Left colon (tissue), 2 donors: Measurements from ENCODE around the gene CASS4. TPM values are rescaled to one million over a fixed set of nuclear protein-coding genes. Genes with fewer than 3 reads are reported as not detected.

Source experiments
- ATAC-seq: fragments of 200-7000 bp; cut with Tn5 transposase; one replicate; pipeline ENCODE4 v1.9.1; 2020; ENCODE audit warnings: mild to moderate bottlenecking, moderate library complexity
- DNase-seq, 2 donors: peaks; one replicate each; pipeline ENCODE4 v3.0.0-alpha.2; 2020
- intact Hi-C, 2 donors: fragments of 100-400 bp; cut with DNase I in 1 of 2; cut with micrococcal nuclease in 1 of 2; formaldehyde crosslinking; loops; one replicate each; pipeline versions ENCODE4 v1.11.2 to v1.14.0; 2022; cut with DNase I, micrococcal nuclease
- total RNA-seq, 2 donors: library from RNA; stranded (reverse); fragmentation: NEBNext Ultra II Directional; extraction: Animal tissue kit (Norgen Biotek cat#: 25700); gene quantifications; one replicate each; pipeline ENCODE4 v1.2.1, GENCODE V29; 2021
- donor health status: DM: no; HTN: no; CAD: no.
- donor health status: DM: yes; HTN: yes; CAD: no.

CASS4 gene
- total RNA-seq, 2 donors from 2014 or later = 0.46 to 1.3 TPM

- intact Hi-C loops = no loop called here
- no peak for ATAC-seq
- DNase-seq = no peak
Measured at GRCh38 chr20:56420940-56421688, 9.1 kb downstream of the CASS4 start.

GRCh38 chr20:56422076-56422823 is 10.2 kb downstream of the CASS4 start:
- ATAC-seq (no peak), DNase-seq (no peak)
- intact Hi-C loops = no loop called here

- DNase-seq = no peak
- intact Hi-C loops = no loop called here
- no peak for ATAC-seq
Measured at GRCh38 chr20:56422824-56423189, 10.7 kb downstream of the CASS4 start.

GRCh38 chr20:56423211-56423610 is 11.2 kb downstream of the CASS4 start:
- ATAC-seq (no peak), DNase-seq (no peak)
- intact Hi-C loops = no loop called here

GRCh38 chr20:56423886-56424285 is 11.8 kb downstream of the CASS4 start:
- ATAC-seq = no peak

GRCh38 chr20:56424931-56425330 is 12.9 kb downstream of the CASS4 start:
- no peak for ATAC-seq
- intact Hi-C loops = no loop called here
- no peak for DNase-seq

More at GRCh38 chr20:56423886-56424285, 11.8 kb downstream of the CASS4 start:
- no peak for DNase-seq
- intact Hi-C loops = no loop called here

GRCh38 chr20:56426026-56426425 is 14.0 kb downstream of the CASS4 start:
- no peak for DNase-seq
- no peak for ATAC-seq
- intact Hi-C loops = no loop called here

- DNase-seq (no peak), ATAC-seq (no peak)
- intact Hi-C loops = no loop called here
Measured at GRCh38 chr20:56426926-56427325, 14.9 kb downstream of the CASS4 start.

- ATAC-seq = no peak
- no peak for DNase-seq
- intact Hi-C loops = no loop called here
Measured at GRCh38 chr20:56427797-56428196, 15.7 kb downstream of the CASS4 start.

GRCh38 chr20:56428410-56428809 is 16.4 kb downstream of the CASS4 start:
- intact Hi-C loops = no loop called here
- no peak for ATAC-seq
- no peak for DNase-seq

GRCh38 chr20:56428881-56429280 is 16.8 kb downstream of the CASS4 start:
- intact Hi-C loops = no loop called here
- ATAC-seq = no peak

GRCh38 chr20:56429502-56429901 is 17.4 kb downstream of the CASS4 start:
- ATAC-seq = no peak
- intact Hi-C loops = no loop called here
- no peak for DNase-seq

More at GRCh38 chr20:56428881-56429280, 16.8 kb downstream of the CASS4 start:
- no peak for DNase-seq

- intact Hi-C loops = no loop called here
- DNase-seq = no peak
- ATAC-seq = no peak
Measured at GRCh38 chr20:56429941-56430340, 17.9 kb downstream of the CASS4 start.

- intact Hi-C loops = no loop called here
- no peak for DNase-seq
- ATAC-seq = no peak
Measured at GRCh38 chr20:56430461-56430860, 18.4 kb downstream of the CASS4 start.

- intact Hi-C loops = no loop called here
- no peak for DNase-seq
- no peak for ATAC-seq
Measured at GRCh38 chr20:56430957-56431356, 18.9 kb downstream of the CASS4 start.

- DNase-seq (no peak), ATAC-seq (no peak)
- intact Hi-C loops = no loop called here
Measured at GRCh38 chr20:56431471-56431870, 19.4 kb downstream of the CASS4 start.

- DNase-seq (no peak), ATAC-seq (no peak)
- intact Hi-C loops = no loop called here
Measured at GRCh38 chr20:56433221-56433879, 21.3 kb downstream of the CASS4 start.

- intact Hi-C loops = no loop called here
- ATAC-seq (no peak), DNase-seq (no peak)
Measured at GRCh38 chr20:56433880-56434255, 21.8 kb downstream of the CASS4 start.

GRCh38 chr20:56437196-56437960 is 25.3 kb downstream of the CASS4 start:
- ATAC-seq (no peak), DNase-seq (no peak)
- intact Hi-C loops = no loop called here
